Islet of Langerhans (tissue), 1 donor: ENCODE data around the gene SAP30.
A peak's percentile ranks its signal among the peaks of the same experiment; 100 is the strongest.

Experiments used
- FAIRE-seq: peaks from one replicate; lab custom pipeline; 2011; peaks lifted over from hg19 to GRCh38; lab: Jason Lieb, UNC

Gene SAP30, protein sequence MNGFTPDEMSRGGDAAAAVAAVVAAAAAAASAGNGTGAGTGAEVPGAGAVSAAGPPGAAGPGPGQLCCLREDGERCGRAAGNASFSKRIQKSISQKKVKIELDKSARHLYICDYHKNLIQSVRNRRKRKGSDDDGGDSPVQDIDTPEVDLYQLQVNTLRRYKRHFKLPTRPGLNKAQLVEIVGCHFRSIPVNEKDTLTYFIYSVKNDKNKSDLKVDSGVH

DNA sequence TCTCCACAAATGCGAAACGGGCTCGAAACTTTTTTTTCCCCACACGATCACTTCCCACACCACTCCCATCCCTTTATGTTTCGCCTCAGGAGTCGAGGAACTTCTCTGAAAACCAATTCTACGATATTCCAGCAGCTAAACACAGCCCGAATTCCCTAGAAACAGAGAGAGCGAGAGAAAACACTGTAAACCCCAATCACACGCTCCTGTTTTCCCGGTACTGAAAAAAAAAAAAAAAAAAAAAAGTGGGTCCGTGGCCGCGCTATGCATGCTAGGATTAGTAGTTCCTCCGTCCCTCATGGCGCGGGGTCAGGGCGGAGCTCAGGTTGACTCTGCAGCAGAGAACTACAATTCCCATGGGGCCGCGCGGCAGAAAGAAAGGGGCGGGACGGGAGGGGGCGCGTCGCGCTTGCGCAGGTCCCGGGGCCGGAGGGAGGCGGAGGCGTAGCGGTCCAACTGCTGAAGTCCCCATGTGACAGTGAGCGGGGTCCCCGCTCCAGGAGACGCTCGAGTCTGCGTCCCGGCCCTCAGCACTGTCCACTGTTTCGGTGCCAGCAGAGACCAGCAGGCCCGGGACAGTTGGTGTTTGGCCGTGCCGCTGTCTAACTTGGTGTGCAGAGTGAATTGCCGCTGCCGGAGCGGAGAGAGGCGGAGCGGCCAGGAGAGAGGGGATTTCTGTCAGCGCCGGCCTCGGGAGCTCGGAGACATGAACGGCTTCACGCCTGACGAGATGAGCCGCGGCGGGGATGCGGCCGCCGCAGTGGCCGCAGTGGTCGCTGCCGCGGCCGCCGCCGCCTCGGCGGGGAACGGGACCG, at the start of gene SAP30:
TSS of gene SAP30 (plus strand) at position 478 of the 815 bp plus-strand sequence. CDS start at position 707, 229 bp downstream.
- peak; percentile 91 for FAIRE-seq

DNA sequence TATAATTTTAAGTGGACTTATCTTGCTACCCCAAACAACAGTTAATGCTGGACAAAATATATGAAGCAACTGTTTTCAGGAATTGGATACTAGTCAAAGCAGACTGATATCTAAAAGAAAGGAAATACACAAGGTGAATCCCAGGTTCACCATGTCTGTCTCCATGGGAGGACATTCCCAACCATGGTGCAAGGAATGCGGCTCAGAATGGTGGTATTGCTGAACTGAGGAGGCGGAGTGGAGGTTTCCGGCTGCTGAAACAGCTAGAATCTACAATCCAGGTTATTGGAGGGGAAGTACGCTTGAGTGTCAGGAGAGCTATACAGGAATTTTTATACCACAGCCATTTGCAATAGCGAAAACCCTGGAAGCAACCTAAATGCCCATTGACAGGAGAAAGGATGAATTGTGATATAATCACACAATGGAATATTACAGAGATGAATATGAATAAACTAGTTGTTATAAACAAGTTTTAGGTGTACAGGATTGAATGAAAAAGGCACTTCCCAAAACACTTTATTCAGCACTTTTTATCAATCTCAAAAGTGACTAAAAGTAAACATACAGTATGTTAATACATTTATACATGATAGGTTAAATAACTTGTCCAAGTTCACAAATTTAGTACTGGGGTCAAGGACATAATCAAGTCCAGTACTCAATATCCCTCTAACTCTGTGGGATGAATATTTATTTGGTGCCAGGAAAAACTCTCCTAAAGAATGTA, 45.6 kb upstream of the SAP30 start:
- FAIRE-seq = peak; percentile 27

DNA sequence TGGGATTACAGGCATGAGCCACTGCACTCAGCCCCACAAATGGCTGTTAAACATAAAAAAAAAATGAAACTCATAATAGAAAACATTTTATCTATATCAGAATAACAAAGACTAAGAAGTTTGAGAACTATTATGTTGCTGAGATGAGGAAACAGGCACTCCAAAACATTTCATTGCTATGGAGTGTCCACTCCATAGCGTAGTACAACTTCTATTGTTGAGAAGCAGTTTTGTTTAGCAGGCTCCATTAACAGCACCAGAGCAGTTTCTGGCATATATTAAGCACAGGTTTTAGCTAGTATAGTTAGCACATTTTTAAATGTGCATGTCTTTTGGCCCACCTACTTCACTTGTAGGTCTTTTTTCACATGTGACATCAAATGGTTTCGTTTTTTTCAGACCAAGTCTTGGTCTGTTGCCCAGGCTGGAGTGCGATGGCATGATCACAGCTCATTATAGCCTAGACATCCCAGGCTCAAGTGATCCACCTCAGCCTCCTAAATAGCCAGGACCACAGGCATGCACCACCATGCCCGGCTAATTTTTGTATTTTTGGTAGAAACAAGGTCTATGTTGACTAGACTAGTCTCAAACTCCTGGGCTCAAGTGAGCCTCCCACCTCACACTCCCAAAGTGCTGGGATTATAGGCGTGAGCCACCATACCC, 42.4 kb upstream of the SAP30 start:
- no peak for FAIRE-seq

DNA sequence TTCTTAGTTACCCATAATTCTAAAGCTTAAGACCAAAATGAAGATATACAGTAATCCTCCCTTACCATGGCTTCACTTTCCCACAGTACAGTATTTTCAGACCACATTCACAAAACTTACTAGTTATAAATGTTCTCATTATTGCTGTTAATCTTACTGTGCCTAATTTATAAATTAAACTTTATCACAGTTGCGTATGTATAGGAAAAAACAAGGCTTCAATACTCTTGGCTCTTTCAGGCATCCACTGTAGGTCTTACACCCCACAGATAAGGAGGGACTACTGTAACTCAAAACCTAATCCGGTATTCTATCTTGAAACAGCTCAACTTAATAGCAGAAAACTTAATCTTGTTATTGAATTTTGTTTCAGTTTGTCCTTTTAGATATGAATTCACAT, 40.2 kb upstream of the SAP30 start:
- no peak for FAIRE-seq

DNA sequence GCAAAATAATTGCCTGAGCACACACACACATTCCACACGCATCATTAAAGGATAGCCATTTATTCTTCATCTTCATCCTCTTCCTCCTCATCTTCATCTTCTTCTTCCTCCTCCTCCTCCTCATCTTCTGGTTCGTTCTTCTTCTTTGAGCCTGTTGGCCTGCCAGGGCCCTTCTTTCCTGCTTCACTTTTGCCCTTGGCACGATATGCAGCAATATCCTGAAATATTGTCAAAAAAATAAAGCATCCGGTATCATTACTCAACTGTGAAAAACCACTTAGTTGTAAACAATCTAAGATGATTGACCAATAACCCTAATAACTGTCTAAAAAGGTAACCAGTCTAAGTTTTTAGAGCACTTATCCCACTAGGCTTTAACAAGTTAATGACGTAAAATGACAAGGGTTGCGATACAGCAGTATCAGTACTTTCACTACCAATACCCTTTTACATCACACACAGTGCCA, 38.7 kb upstream of the SAP30 start:
- no peak for FAIRE-seq

- FAIRE-seq = no peak
Measured at GRCh38 chr4:173332963-173333657, 37.6 kb upstream of the SAP30 start.

DNA sequence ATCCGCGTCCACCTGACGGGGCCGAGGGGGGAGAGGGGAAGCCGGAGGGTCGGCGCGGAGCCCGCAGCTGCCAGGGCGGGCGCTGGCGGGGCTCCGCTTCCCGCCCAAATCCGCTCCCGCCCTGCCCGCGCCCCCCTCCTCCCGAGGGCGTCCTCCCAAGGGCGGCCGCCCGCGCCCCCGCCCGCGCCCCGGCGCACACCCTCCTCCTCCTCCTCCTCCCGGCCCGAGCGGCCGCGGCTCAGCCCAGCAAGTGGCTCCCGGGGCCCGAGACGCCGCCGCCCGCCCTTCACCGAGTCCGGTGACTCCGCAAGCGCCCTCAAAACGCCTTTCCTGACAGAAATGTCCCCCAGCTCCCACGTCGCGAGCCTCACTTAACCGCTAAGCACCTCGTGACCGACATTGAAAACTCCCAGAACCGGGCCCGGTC, 37.1 kb upstream of the SAP30 start:
- FAIRE-seq = no peak

DNA sequence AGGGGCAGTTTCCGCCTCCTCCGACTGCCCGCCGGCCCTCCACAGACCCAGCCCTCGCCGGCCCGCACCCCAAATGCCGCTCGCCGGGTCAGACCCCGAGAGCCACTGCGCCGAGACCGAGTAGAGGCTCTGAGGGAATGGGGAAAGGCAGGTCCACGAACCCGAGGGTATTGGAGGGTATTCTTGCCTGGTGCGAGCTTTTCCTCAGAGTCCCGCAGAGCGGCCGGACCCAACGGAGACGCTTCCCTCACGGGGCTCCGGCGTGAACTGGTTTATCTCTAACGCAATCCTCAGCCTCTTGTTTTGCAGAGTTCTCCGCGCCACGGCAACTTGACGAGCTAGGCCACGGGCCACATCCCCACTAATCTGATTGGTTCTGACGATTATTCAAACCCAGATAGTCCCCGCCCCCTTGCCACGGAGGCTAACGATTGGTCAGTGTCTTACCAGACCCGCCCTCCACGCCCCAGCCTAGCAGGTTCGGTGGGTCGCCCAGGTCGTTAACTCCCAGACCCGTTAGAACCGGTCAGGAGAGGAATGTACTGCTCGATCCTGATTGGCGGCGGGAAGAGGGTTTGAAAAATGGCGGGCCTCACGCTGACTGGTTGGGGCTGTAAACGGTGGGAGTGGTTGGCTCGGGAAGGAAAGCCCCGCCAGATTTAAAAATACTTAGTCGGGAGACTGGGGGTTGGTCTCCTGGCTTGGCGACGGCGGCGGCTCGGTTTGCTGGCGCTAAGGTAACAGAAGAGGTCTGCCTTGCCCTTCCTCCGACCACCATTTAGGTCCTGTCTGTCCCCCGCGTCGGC, 36.5 kb upstream of the SAP30 start, which contains the start of gene HMGB2:
TSS of gene HMGB2 (minus strand) at position 274 of the 806 bp plus-strand sequence. CDS start 709 bp downstream, outside the sequence.
- peak; percentile 99 for FAIRE-seq

- FAIRE-seq = no peak
Measured at GRCh38 chr4:173334891-173335752, 35.6 kb upstream of the SAP30 start.

DNA sequence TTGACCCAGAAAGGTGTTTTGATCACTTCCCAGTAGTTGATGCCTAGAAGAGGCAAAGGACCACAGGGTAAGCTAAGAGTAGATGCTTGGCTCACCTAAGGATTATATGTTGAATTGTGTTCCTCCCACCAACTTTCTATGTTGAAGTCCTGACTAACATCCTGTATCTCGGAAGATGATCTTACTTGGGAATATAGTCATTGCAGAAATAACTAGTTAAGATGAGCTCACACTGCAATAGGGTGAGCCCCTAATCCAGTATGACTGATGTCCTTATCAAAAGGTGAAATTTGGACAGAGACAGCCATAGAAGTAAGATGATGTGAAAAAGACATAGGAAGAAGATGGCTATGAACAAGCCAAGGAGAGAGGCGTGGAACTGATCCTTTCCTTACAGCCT, 33.3 kb upstream of the SAP30 start:
- FAIRE-seq = no peak

DNA sequence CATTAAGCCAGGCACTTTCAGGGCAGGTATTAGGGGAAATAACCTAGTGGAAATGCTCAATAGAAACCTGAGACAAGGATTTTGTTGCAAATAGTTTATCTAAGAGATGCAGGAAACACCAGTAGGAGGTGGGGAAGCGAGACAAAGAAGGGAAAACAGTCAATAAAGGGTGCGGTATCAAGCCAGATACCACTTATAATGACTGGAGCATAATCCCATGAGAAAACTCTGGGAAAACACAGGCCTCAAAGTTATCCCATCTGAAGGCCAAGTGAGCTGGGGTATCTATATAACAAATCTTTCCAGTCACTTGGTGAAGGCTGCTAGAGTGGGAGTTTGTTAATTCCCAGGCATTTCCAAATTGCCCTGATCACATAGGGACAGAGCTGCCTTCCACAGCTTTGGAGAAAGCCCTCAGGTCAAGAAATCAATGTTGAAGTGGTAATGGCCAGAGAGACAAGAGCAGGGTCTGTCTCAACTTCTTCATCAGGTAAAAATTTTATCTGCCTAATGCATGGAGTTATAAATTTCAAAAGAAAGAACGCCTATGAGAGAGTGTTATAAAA, 26.8 kb upstream of the SAP30 start:
- no peak for FAIRE-seq

DNA sequence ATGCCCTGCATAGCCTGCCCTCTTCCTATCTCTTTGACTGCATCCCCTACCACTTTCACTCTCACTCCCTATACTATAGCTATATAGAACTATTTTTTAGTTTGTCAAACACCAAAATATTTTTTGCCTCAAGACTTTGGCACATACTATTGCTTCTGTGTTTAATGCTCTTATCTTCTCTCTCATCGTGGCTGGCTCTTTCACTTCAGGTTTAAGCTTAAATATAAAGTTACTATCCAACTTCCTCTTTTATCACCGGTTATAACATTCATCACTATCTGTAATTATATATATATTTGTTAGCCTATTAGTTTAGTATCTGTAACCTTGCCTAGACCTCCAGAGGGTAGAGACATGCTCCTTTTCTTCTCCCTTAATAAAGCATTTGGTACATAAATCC, 25.1 kb upstream of the SAP30 start:
- FAIRE-seq = no peak

DNA sequence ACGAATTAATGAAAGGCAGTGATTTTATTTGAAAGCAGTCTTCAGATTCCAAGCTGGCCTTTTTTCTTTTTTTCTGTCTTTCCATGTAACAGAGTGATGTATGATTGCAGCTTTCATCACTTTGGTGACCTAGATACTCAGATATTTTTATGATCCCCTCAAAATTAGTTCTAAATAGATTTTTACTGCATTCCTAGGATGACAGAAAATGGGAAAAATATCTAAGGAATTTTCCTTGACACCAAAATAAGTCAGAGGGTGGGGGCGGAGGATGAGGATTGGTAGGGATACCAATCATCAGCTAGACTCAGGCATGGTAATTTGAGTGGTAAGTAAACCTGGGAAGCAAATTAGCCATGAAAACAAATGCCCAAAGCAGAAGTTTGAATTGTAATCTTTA, 24.7 kb upstream of the SAP30 start:
- FAIRE-seq = no peak

DNA sequence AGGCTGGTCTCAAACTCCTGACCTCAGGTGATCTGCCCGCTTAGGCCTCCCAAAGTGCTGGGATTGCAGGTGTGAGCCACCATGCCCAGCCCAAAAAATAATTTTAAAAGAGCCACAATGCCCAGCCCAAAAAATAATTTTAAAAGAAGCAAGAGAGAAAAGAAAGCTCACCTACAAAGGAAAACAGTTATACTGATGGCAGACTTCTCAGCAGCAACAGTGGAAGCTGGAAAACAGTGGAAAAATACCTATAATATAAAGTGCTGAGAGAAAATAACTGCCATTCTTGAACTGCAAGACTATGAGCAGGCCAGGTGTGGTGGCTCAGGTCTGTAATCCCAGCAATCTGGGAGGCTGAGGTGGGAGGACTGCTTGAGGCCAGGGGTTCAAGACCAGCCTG, 23.3 kb upstream of the SAP30 start:
- no peak for FAIRE-seq

DNA sequence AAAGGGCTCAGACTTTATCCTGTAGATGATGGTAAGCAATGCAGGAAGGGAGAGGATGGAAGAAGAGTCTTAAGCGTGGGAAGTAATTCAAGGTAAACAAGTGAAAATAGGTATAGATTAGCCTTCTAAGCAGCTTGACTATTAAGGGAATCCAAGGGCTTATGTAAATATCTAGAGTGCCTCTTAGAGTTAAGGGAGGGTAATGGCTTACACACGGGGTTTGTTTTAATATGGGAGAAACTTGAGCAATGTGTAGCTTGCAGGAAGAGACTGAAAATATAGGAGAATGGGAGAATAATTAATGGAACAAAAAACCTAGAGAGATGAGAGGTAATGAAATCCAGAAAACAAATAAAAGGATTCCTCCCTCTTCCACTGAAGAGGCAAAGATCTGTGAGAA, 12.8 kb upstream of the SAP30 start:
- FAIRE-seq = no peak

- FAIRE-seq = no peak
Measured at GRCh38 chr4:173360587-173361221, 10.1 kb upstream of the SAP30 start.

GRCh38 chr4:173362666-173363065, 8.1 kb upstream of the SAP30 start:
- FAIRE-seq = no peak

- no peak for FAIRE-seq
Measured at GRCh38 chr4:173365359-173365996, 5.3 kb upstream of the SAP30 start.
